Stimulated activated CD8-positive, alpha-beta memory T cell treated with anti-CD3 and anti-CD28 coated beads, Interleukin-7, amount 100 ng/mL, for 24 hours (primary cell): ENCODE data around the gene GOLGA8S.
"Not testable (repeated sequence)": the region's sequence is repeated elsewhere in the genome, so short reads cannot be mapped to it uniquely, and the experiment has no call there.

Experiments used
- DNase-seq: peaks from one replicate; pipeline ENCODE4 v3.0.0-alpha.2; 2020; ENCODE audit warnings: low read depth

GOLGA8S gene

GRCh38 chr15:23399207-23399606 is 44.7 kb downstream of the GOLGA8S start:
- not testable (repeated sequence) for DNase-seq

- DNase-seq, result no peak
These were observed 47.1 kb downstream of the GOLGA8S start for GRCh38 chr15:23401627-23402026.

GRCh38 chr15:23402140-23402539 is 47.6 kb downstream of the GOLGA8S start:
- no peak for DNase-seq

GRCh38 chr15:23402544-23402943 is 48.0 kb downstream of the GOLGA8S start:
- DNase-seq, result no peak

- DNase-seq, result no peak
These were observed 49.0 kb downstream of the GOLGA8S start for GRCh38 chr15:23403550-23403949.

GRCh38 chr15:23411841-23412240 is 57.3 kb downstream of the GOLGA8S start:
- DNase-seq, result no peak

GRCh38 chr15:23412881-23413600 is 58.5 kb downstream of the GOLGA8S start:
- not testable (repeated sequence) for DNase-seq
